ENCODE measurements around the gene ENPP5.

Gene ENPP5, protein sequence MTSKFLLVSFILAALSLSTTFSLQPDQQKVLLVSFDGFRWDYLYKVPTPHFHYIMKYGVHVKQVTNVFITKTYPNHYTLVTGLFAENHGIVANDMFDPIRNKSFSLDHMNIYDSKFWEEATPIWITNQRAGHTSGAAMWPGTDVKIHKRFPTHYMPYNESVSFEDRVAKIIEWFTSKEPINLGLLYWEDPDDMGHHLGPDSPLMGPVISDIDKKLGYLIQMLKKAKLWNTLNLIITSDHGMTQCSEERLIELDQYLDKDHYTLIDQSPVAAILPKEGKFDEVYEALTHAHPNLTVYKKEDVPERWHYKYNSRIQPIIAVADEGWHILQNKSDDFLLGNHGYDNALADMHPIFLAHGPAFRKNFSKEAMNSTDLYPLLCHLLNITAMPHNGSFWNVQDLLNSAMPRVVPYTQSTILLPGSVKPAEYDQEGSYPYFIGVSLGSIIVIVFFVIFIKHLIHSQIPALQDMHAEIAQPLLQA

DNA sequence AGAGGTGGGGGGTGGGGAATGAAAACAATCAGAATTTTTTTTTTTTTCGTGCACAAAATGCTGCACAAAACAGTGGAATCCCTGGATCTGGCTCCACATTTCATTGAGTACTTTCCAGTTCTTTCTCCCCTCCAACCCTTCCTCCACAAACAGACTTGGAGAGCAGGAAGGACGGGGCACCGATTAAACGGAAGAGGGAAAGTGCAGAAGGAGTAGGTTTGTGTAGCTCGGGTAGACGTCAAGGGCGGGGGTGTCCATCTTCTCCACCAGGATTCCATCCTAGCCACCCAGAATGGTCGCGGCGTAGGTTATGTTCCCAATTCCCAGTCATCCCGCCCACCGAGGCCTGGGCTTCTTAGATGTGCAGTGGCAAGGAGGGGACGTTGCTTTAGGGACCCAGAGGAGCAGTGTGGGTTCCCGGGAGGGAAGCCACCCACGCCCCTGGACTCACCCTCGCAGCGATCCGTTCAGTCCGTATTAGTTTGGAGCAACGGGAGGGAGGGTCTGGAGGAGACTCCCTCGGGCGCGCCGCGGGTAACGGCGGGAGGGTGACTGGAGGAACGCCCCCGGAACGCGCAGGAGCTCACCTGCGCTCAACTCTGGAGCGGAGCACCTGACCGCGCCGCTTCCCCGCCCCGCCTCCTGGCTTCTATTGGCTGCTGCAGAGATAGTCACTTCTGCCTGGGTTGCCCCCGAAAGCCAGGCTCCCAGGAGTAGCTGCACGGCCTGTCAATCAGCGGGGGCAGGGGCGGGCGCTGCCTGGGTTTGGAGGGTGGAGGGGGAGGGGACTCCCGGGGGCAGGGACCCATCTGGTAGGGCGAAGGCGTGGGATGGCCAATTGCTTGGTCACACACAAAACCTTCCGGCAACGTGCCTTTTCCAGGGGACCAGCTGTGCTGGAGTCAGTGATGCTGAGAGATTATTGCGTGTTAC is at the start of gene ENPP5:
Gene ENPP5, minus strand, starts transcription at position 624 of the 933 bp plus-strand sequence. CDS start 2,718 bp downstream, outside the sequence.
- H3K4me3 ChIP-seq (ENCODE audit: low read length) = peak within 1 kb of the TSS; percentile 94
- H3K9ac ChIP-seq (ENCODE audit: low read length) = peak within 1 kb of the TSS; percentile 60
- no peaks in the 10 kb centered on the region for H3K27me3 ChIP-seq (replicated peaks; ENCODE audit: control insufficient read depth, insufficient read depth, low read length)
- peak; percentile 7 for DNase-seq (ENCODE audit: low read depth)
- no peaks in the 10 kb centered on the region for H3K36me3 ChIP-seq (ENCODE audit: control insufficient read depth, insufficient read depth, low read length, severe bottlenecking)
- H3K4me1 ChIP-seq (ENCODE audit: control insufficient read depth, insufficient read depth, low read length) = peaks cover 7% of the 10 kb centered on the region
- no peaks in the 10 kb centered on the region for H3K9me3 ChIP-seq (ENCODE audit: control insufficient read depth, low read length)

GRCh38 chr6:46219661-46220060 is 48.9 kb upstream of the ENPP5 start:
- Histone ChIP-seq H3K4me3 (ENCODE audit: low read length) (no peak overlapping the region), H3K9ac (ENCODE audit: low read length) (no peak overlapping the region), H3K4me1 (ENCODE audit: control insufficient read depth, insufficient read depth, low read length) (peaks cover 46% of the 10 kb centered on the region), H3K9me3 (ENCODE audit: control insufficient read depth, low read length) (no peaks in the 10 kb centered on the region), H3K36me3 (ENCODE audit: control insufficient read depth, insufficient read depth, low read length, severe bottlenecking) (no peaks in the 10 kb centered on the region), H3K27me3 (replicated peaks; ENCODE audit: control insufficient read depth, insufficient read depth, low read length) (no peaks in the 10 kb centered on the region)
- no peak for DNase-seq (ENCODE audit: low read depth)

DNA sequence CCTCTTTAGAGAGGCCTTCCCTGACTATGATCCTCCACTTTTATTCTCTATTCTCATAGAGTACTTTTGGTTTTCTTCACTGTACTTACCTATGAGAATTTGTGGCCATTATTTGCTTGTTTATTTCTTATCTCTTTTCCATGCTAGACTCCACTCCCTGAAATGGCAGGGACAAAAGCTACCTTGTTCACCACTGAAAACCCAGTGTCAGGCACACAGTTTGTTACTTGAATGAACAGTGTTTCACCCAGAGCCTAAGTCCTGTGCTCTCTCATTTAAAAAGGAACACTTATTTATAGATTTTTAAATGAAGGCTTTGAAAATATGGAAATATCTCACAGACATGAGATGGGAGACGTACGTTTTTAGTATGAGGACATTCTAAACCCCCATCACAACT is 47.7 kb upstream of the ENPP5 start:
- H3K4me3 ChIP-seq (ENCODE audit: low read length) = no peak overlapping the region
- H3K9ac ChIP-seq (ENCODE audit: low read length) = no peak overlapping the region
- no peak for DNase-seq (ENCODE audit: low read depth)
- no peaks in the 10 kb centered on the region for H3K9me3 ChIP-seq (ENCODE audit: control insufficient read depth, low read length)
- no peaks in the 10 kb centered on the region for H3K27me3 ChIP-seq (replicated peaks; ENCODE audit: control insufficient read depth, insufficient read depth, low read length)
- peaks cover 46% of the 10 kb centered on the region for H3K4me1 ChIP-seq (ENCODE audit: control insufficient read depth, insufficient read depth, low read length)
- H3K36me3 ChIP-seq (ENCODE audit: control insufficient read depth, insufficient read depth, low read length, severe bottlenecking) = no peaks in the 10 kb centered on the region

- no peaks in the 10 kb centered on the region for H3K36me3 ChIP-seq (ENCODE audit: control insufficient read depth, insufficient read depth, low read length, severe bottlenecking)
- H3K4me1 ChIP-seq (ENCODE audit: control insufficient read depth, insufficient read depth, low read length) = peaks cover 42% of the 10 kb centered on the region
- H3K27me3 ChIP-seq (replicated peaks; ENCODE audit: control insufficient read depth, insufficient read depth, low read length) = no peaks in the 10 kb centered on the region
- no peak overlapping the region for H3K9ac ChIP-seq (ENCODE audit: low read length)
- no peak overlapping the region for H3K4me3 ChIP-seq (ENCODE audit: low read length)
- no peak for DNase-seq (ENCODE audit: low read depth)
- no peaks in the 10 kb centered on the region for H3K9me3 ChIP-seq (ENCODE audit: control insufficient read depth, low read length)
Observed at GRCh38 chr6:46217671-46218131, 46.9 kb upstream of the ENPP5 start.

DNA sequence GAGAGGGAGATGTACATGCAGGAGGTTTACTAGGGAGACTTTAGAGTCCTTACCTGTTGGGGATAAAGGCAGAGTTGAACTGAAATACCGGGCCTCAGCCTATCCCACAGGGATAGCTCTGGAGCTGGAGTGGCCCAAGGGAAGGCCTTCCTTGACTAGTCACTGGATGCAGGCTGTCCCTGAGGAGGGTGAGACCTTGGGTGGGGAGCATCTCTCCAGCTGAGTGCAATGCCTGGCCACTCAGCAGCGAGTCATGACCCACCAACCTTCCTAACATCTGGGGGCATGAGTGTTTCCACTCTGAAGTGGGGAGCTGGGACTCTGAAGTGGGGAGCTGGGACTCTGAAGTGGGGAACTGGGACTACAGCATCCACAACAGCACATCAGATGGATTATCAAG is 46.1 kb upstream of the ENPP5 start:
- Histone ChIP-seq H3K9me3 (ENCODE audit: control insufficient read depth, low read length) (no peaks in the 10 kb centered on the region), H3K36me3 (ENCODE audit: control insufficient read depth, insufficient read depth, low read length, severe bottlenecking) (no peaks in the 10 kb centered on the region), H3K4me3 (ENCODE audit: low read length) (no peak overlapping the region), H3K4me1 (ENCODE audit: control insufficient read depth, insufficient read depth, low read length) (peaks cover 34% of the 10 kb centered on the region), H3K9ac (ENCODE audit: low read length) (peak overlapping the region; percentile 32), H3K27me3 (replicated peaks; ENCODE audit: control insufficient read depth, insufficient read depth, low read length) (no peaks in the 10 kb centered on the region)
- no peak for DNase-seq (ENCODE audit: low read depth)

DNA sequence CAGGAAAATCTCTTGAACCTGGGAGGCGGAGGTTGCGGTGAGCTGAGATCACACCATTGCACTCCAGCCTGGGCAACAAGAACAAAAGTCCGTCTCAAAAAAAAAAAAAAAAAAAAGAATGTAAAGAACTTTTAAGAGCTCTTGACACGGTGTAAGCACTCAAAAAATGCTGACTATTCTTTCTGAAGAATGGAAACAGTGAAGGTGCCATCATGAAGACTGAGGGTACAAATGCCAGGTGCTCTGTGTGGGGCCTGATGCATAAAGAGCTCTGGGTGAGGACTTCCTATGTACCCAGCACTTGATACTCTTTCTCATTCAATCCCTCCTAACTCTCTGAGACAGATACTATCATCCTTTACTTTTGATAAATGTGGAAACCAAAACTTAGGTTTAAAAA is 45.0 kb upstream of the ENPP5 start:
- DNase-seq (ENCODE audit: low read depth) = no peak
- H3K9ac ChIP-seq (ENCODE audit: low read length) = no peak overlapping the region
- H3K36me3 ChIP-seq (ENCODE audit: control insufficient read depth, insufficient read depth, low read length, severe bottlenecking) = no peaks in the 10 kb centered on the region
- H3K9me3 ChIP-seq (ENCODE audit: control insufficient read depth, low read length) = no peaks in the 10 kb centered on the region
- no peak overlapping the region for H3K4me3 ChIP-seq (ENCODE audit: low read length)
- no peaks in the 10 kb centered on the region for H3K27me3 ChIP-seq (replicated peaks; ENCODE audit: control insufficient read depth, insufficient read depth, low read length)
- H3K4me1 ChIP-seq (ENCODE audit: control insufficient read depth, insufficient read depth, low read length) = peaks cover 27% of the 10 kb centered on the region

GRCh38 chr6:46215213-46215612 is 44.4 kb upstream of the ENPP5 start:
- Histone ChIP-seq H3K4me1 (ENCODE audit: control insufficient read depth, insufficient read depth, low read length) (peaks cover 21% of the 10 kb centered on the region), H3K27me3 (replicated peaks; ENCODE audit: control insufficient read depth, insufficient read depth, low read length) (no peaks in the 10 kb centered on the region), H3K36me3 (ENCODE audit: control insufficient read depth, insufficient read depth, low read length, severe bottlenecking) (no peaks in the 10 kb centered on the region), H3K9ac (ENCODE audit: low read length) (no peak overlapping the region), H3K9me3 (ENCODE audit: control insufficient read depth, low read length) (no peaks in the 10 kb centered on the region), H3K4me3 (ENCODE audit: low read length) (no peak overlapping the region)
- no peak for DNase-seq (ENCODE audit: low read depth)

GRCh38 chr6:46211917-46212316 is 41.1 kb upstream of the ENPP5 start:
- H3K9me3 ChIP-seq (ENCODE audit: control insufficient read depth, low read length) = no peaks in the 10 kb centered on the region
- H3K9ac ChIP-seq (ENCODE audit: low read length) = no peak overlapping the region
- no peaks in the 10 kb centered on the region for H3K27me3 ChIP-seq (replicated peaks; ENCODE audit: control insufficient read depth, insufficient read depth, low read length)
- peaks cover 13% of the 10 kb centered on the region for H3K4me1 ChIP-seq (ENCODE audit: control insufficient read depth, insufficient read depth, low read length)
- DNase-seq (ENCODE audit: low read depth) = no peak
- no peaks in the 10 kb centered on the region for H3K36me3 ChIP-seq (ENCODE audit: control insufficient read depth, insufficient read depth, low read length, severe bottlenecking)
- no peak overlapping the region for H3K4me3 ChIP-seq (ENCODE audit: low read length)

DNA sequence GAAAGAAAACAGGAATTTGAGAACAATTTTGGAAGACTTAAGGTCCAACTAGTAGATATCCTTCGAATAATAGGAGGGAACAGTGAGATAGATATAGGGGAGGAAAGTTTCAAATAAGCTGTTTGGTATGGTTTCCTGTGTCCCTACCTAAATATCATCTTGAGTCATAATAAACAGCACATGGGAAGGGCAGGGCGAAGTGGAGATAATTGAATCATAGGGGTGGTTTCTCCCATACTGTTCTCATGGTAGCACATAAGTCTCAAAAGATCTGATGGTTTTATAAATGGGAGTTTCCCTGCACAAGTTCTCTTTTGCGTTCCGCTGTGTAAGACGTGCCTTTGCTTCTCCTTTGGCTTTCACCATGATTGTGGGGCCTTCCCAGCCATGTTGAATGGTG is 39.5 kb upstream of the ENPP5 start:
- Histone ChIP-seq H3K27me3 (replicated peaks; ENCODE audit: control insufficient read depth, insufficient read depth, low read length) (peaks cover 4% of the 10 kb centered on the region), H3K9ac (ENCODE audit: low read length) (no peak overlapping the region), H3K36me3 (ENCODE audit: control insufficient read depth, insufficient read depth, low read length, severe bottlenecking) (no peaks in the 10 kb centered on the region), H3K4me1 (ENCODE audit: control insufficient read depth, insufficient read depth, low read length) (peaks cover 10% of the 10 kb centered on the region), H3K9me3 (ENCODE audit: control insufficient read depth, low read length) (no peaks in the 10 kb centered on the region), H3K4me3 (ENCODE audit: low read length) (no peak overlapping the region)
- DNase-seq (ENCODE audit: low read depth) = no peak

- H3K9ac ChIP-seq (ENCODE audit: low read length) = no peak overlapping the region
- DNase-seq (ENCODE audit: low read depth) = no peak
- no peak overlapping the region for H3K4me3 ChIP-seq (ENCODE audit: low read length)
- H3K4me1 ChIP-seq (ENCODE audit: control insufficient read depth, insufficient read depth, low read length) = peaks cover 10% of the 10 kb centered on the region
- H3K27me3 ChIP-seq (replicated peaks; ENCODE audit: control insufficient read depth, insufficient read depth, low read length) = peaks cover 4% of the 10 kb centered on the region
- no peaks in the 10 kb centered on the region for H3K9me3 ChIP-seq (ENCODE audit: control insufficient read depth, low read length)
- no peaks in the 10 kb centered on the region for H3K36me3 ChIP-seq (ENCODE audit: control insufficient read depth, insufficient read depth, low read length, severe bottlenecking)
Observed at GRCh38 chr6:46208303-46208702, 37.5 kb upstream of the ENPP5 start.

DNA sequence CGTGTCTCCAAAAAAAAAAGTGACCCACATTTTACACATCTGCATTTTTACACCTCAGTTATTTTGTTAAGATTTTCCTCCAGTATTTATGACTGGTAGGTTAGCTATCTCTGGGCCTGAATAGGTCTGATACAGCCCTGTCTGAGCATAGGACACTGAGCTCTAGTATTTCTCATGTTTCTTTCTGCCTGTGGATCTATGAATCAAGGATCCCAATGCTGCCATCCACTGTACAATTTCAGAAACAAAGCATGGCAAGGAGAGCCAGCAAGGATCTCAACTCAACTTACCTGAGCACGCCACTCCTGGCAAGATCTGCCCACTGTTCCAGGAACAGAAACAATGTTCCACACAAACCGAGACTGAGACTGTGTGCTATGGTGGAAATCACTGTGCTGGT is 36.4 kb upstream of the ENPP5 start:
- no peak for DNase-seq (ENCODE audit: low read depth)
- Histone ChIP-seq H3K4me1 (ENCODE audit: control insufficient read depth, insufficient read depth, low read length) (peaks cover 10% of the 10 kb centered on the region), H3K27me3 (replicated peaks; ENCODE audit: control insufficient read depth, insufficient read depth, low read length) (peaks cover 4% of the 10 kb centered on the region), H3K9me3 (ENCODE audit: control insufficient read depth, low read length) (peaks cover 2% of the 10 kb centered on the region), H3K36me3 (ENCODE audit: control insufficient read depth, insufficient read depth, low read length, severe bottlenecking) (no peaks in the 10 kb centered on the region), H3K9ac (ENCODE audit: low read length) (no peak overlapping the region), H3K4me3 (ENCODE audit: low read length) (no peak overlapping the region)

Data from adipocyte (in vitro differentiated cells).